Peyer's patch (tissue), 4 donors: ENCODE data around the gene GRPEL1.

Source experiments
- CTCF ChIP-seq, 6 experiments: fragments of 450-650 bp in 4 of 6; fragments of 200-600 bp in 2 of 6; sonication (generic) in 1 of 6; IDR thresholded peaks; one replicate each; pipeline ENCODE4 v1.5.1; 2017 to 2019; ENCODE audit warnings: antibody characterized with exemption in 6 of 6, mild to moderate bottlenecking in 3 of 6, moderate library complexity in 1 of 6
- POLR2A ChIP-seq, 2 donors: fragments of 450-650 bp; IDR thresholded peaks; one replicate each; pipeline ENCODE4 v1.5.1; 2017; ENCODE audit warnings: antibody characterized with exemption in 2 of 2, mild to moderate bottlenecking in 2 of 2, moderate library complexity in 2 of 2

- TF ChIP-seq POLR2A (IDR thresholded peaks at IDR 0.05): no peak
- peak; percentile 96 to 99 (median 98) for TF ChIP-seq CTCF (IDR thresholded peaks at IDR 0.05)
Measured at GRCh38 chr4:7070729-7071511, 3.1 kb upstream of the GRPEL1 start.
